HG02870 (cell line): ENCODE measurements around the gene NTN3.

Source experiments
- ATAC-seq: cut with Tn5 transposase; IDR thresholded peaks from one replicate; pipeline ENCODE4 v1.9.1; 2021; ENCODE audit warnings: mild to moderate bottlenecking, moderate library complexity; ENCODE audit not compliant: unreplicated experiment

NTN3 gene

DNA sequence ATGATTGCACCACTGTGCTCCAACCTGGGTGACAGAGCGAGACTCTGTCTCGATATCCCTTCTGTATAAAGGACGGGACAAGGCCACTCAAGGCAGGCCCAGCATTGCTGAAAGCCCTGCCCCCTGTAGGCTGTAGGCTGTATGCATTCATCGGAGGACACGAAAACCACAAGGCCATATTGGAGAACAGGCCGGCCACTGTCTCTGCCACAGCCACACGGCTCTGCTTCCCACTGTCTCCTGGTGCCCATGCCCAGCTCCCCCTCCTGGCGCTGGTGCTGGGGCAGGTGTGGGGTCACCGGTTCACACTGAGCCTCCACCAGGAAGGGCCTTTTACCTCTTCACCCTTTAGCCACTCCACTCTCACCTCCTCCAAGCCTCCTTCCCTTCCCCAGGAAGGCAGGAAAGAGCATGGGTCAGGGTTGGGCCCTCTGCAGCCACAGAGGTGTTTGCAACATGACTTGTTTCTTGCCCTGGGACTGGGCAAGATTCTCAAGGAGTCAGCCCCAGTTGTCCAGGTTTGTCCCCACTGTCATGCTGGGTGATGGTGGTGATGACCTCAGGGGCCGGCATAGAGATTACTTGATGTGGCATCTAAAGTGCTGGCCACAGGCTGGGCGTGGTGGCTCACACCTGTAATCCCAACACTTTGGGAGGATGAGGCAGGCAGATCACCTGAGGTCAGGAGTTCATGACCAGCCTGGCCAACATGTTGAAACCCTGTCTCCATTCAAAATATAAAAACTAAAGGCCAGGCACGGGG is 5.3 kb upstream of the NTN3 start:
- ATAC-seq, result no peak

DNA sequence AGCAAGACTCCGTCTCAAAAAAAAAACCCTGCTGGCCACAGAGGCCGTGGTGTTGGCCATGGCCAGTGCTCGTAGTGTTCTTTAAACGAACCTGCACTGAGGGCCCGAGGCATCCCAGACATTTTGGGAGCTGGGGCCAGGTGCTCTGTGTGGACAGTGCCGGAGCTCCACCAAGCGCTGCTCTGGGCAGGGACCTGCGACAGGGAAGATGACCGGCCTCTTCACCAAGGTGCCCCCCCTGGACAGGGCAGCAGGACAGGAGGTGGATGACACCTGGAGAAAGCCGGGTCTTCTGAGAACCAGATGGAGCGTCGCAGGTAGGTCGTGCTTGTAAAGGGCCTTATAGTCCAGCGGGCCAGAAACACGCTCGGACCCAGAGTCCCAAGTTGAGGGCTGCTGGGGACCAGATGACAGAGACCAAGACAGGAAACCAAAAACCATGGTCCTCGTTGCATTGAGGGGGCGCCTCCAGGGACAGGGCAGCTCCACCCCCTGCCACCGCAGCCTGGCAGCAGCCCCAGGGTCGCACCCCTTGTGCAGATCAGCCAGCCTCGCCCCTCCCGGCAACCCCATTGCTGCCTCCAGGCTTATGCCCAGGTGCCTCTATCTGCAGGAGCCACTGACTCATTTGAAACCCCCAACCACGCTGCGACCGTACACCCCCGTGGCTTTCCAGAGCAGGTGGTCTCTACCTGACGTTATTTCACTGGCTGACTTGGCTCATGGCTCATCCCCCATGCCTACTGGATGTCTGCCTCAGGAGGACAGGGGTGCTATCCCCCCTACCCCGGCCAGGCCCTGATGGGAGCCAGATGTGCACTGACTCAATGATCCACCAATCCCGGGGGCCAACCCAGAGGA is 4.2 kb upstream of the NTN3 start:
- ATAC-seq, result no peak

DNA sequence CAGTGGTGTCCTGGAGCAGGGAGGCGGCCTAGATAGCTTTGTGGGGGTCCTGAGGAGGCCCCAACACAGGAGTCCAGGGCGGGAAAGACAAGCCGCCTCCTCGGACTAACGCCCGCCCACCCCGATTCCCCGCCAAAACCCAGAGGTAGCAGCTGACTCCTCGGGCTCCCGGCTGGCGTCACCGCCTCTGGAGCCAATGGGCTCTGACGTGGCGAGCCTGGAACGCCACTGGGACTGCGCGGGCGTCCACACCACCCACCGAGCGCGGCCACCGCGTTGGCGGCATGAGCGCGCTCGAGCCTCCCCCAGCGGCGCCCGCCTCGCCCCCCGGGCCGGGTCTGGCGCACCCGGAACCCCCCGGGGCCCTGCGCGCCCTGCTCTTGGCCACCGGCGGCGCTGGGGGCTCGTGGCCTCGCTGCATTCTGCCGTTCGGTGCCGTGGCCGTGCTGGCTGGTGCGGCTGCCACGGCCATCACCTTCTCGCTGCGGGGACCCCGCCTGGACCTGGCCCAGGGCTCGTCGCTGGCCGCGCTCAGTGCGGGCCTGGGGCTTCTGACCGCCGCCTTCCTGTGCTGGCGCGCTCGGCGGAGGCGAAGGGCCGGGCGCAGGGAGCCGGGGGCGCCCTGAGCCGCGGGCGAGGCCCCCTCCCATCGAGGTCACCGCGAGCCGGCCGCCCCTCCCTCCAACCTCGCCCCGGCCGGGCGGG is 3.4 kb upstream of the NTN3 start:
- no peak for ATAC-seq

DNA sequence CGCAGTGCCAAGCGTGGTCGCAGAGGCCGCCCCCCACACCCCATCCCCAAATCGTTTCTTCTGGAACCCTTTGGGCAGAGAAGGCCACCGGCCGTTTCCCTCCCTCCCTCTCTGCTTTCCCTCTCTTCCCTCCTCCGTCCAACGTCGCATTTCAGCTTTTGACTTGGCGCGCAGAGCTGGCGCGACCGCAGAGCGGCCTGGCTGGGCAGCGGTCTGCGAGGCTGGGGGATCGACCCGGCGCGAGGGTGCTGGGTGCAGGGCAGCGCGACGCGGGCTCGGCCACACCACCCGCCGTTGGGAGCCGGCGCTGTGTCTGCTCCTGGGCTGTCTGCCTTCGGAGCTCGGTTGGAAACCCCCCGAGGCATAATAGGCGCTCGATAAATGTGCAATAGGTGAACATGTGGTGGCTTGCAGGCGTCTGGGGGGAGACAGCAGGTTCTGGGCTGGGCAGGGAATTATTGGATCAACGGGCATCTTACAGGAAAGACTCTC is 2.8 kb upstream of the NTN3 start:
- no peak for ATAC-seq

DNA sequence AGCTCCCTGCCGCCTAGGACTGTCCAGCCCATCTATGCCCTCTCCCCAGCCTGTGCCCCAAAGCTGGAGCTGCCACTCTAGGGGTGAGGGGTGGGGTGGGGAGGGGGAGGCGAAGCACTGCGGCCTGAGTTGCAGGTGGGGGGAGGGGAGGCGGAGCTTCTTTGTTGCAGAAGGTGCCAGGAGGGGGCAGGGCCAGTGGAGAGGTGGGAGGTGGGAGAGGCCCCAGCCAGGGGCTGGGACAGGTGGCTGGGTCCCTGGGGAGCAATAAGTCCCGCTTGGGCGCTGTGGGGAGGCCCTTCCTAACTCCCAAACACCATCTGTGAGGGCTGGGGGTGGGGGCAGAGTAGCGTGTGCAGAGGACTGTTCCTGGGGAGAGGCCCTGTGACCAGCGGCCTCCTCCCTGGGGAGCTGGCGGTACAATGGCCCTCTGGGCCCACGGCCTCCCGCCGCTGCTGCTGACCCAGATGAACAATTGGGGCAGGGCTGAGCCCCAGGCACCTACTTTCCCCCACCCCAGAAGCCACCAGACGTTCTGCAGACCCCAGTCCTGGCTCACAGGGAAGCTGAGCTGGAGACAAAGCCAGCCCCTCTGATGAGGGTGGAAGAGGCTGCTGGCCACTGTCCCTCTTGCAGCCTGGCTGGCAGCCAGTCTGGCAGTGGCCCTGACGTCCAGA is 2.2 kb upstream of the NTN3 start:
- ATAC-seq, result no peak

DNA sequence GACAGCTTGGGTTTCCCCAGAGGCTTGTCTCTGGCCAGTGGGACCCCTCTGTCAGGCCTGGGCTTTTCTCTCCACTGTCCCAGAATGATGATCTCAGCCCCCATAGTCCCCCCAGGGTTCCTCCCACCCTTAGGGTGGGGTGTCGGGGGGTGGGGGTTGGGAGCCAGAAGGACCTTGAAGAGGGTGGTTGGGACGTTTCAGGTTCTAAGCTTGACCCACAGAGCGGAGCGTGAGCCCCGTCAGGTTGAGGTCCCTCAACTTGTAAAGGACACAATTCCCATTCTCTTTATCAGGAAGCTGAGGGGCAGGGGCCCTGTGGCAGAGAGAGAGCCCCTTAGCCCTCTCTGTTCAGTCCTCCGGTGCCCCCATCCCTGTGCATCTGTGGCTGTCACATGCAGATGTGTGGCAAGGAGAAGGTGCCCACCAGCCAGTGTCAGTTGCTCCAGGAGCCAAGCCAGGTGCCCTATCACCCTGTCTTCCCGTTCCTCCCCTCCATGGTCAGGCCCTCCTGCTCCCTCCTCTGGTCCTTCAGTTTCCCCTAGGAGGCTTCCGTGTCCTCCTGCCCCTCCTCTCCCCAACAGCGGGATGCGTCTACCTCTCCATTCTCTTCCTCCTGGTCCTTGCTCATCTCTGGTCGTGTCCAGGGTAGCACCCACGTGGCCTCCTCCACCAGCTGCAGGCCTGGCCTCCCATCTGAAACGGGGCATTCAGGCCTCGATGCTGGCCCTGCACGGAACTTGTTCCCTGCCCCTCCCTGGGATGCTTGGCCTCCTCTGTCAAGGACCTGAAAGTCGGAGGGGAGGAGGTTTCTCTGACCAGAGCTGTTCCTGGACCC is 1.5 kb upstream of the NTN3 start:
- ATAC-seq, result no peak

DNA sequence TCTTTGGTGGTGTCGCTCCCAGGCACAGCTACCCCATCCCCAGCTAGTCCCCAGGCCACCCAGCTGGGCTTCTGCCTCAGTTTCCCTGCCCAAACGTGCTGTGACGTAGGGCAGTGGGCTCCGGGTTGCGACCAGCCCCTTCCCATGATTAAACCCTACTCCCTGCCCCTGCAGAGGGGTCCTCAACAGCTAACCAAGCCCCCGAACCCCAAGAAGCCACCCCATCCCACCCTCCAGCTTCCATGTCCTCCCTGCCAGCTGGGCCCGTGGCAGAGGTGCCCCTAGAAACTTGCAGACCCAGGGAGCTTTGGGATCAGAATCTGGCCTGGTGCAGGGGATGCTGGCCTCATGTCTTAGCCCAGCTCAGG is 879 bp upstream of the NTN3 start:
- no peak for ATAC-seq

DNA sequence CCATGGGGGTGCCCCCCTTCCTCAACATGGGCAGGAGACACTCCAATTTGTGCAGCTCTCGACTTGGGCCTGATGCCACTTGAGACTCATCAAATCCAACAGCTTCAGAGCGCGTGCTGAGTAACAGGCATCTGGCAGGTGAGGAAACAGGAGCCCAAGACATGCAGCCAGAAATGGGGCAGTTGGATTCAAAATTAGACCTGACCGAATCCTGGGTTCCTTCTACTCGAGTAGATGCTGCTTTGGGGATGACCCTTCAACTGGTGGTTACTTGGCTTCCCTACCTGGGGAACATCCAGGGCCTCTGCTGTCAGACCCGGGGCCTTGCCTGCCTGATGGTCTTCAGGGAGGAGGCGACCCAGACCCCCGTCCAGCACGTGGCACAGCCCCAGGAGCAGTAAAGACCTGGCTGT is 488 bp upstream of the NTN3 start:
- ATAC-seq, result no peak

DNA sequence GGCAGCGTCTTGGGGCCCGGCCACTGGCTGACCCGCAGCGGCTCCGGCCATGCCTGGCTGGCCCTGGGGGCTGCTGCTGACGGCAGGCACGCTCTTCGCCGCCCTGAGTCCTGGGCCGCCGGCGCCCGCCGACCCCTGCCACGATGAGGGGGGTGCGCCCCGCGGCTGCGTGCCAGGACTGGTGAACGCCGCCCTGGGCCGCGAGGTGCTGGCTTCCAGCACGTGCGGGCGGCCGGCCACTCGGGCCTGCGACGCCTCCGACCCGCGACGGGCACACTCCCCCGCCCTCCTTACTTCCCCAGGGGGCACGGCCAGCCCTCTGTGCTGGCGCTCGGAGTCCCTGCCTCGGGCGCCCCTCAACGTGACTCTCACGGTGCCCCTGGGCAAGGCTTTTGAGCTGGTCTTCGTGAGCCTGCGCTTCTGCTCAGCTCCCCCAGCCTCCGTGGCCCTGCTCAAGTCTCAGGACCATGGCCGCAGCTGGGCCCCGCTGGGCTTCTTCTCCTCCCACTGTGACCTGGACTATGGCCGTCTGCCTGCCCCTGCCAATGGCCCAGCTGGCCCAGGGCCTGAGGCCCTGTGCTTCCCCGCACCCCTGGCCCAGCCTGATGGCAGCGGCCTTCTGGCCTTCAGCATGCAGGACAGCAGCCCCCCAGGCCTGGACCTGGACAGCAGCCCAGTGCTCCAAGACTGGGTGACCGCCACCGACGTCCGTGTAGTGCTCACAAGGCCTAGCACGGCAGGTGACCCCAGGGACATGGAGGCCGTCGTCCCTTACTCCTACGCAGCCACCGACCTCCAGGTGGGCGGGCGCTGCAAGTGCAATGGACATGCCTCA is 773 bp downstream of the NTN3 start:
- no peak for ATAC-seq

DNA sequence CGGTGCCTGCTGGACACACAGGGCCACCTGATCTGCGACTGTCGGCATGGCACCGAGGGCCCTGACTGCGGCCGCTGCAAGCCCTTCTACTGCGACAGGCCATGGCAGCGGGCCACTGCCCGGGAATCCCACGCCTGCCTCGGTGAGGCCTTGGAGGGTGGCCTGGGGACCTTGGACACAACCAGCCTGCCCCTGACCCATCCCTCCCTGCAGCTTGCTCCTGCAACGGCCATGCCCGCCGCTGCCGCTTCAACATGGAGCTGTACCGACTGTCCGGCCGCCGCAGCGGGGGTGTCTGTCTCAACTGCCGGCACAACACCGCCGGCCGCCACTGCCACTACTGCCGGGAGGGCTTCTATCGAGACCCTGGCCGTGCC is 1.4 kb downstream of the NTN3 start:
- ATAC-seq, result no peak

DNA sequence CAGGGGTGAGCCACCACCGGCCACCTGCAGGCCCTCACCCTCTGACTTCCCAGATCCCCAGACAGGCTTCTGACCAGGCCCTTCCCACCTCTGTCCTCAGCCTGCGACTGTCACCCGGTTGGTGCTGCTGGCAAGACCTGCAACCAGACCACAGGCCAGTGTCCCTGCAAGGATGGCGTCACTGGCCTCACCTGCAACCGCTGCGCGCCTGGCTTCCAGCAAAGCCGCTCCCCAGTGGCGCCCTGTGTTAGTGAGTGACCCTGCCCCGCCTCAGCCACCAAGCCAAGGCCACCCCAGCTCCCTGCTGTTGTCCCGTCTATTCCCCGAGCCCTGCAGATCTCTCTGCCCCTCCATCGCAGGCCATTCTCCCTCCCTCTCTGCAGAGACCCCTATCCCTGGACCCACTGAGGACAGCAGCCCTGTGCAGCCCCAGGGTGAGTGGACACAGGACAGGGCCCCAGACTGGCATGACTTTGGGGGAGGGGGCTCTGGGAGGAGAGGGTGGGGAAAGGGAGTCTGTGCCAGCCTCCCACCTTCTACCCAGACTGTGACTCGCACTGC is 1.9 kb downstream of the NTN3 start:
- ATAC-seq, result no peak

DNA sequence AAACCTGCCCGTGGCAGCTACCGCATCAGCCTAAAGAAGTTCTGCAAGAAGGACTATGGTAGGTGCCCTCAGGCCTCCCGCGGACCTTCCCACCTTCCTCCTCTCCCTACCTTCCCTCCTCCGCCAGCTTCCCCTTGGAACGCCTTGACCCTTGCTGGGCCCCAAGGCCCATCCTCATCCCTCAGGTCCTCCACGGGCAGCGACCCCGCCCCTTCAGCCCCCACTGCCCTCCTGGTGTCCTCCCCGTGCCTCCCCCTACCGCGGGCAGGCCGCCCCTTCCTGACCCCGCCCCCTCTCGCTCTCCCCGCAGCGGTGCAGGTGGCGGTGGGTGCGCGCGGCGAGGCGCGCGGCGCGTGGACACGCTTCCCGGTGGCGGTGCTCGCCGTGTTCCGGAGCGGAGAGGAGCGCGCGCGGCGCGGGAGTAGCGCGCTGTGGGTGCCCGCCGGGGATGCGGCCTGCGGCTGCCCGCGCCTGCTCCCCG is 2.4 kb downstream of the NTN3 start:
- ATAC-seq, result no peak

DNA sequence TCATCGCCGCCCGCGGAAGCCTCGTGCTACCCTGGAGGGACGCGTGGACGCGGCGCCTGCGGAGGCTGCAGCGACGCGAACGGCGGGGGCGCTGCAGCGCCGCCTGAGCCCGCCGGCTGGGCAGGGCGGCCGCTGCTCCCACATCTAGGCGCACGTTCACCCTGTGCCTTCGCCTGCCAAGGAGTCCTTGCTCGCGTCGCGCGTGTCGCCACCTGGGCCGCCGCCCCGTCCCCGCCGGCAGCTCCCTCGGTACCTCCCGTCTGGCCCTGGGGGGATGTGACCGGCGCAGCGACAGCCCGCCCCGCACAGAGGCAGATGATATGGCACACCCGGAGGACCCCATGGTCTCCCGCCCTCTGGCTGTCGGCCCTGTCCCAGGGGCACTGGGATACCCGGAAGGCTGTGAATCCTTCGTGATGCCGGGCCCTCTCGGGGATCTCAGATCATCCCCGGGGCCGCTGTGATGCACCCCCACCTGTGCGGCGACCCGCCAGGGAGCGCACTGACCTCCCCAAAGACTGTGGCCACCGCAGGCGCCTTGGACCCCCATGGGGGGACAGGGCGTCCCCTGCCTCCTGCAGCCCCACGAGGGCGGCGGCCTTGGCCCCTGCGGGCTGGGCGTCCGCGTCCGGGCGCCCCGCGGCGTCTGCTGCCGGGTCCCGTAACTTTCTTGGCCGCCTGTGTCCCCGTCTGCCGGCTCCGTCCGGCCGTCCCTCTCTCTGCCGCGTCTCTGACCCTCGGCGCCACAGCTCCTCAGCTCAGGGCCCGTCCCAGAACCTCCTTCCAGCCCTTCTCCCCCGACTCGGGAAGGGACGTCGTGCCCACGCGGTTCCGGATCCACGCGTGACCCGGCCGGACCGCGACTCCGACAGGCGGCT is 3.1 kb downstream of the NTN3 start:
- ATAC-seq, result no peak

DNA sequence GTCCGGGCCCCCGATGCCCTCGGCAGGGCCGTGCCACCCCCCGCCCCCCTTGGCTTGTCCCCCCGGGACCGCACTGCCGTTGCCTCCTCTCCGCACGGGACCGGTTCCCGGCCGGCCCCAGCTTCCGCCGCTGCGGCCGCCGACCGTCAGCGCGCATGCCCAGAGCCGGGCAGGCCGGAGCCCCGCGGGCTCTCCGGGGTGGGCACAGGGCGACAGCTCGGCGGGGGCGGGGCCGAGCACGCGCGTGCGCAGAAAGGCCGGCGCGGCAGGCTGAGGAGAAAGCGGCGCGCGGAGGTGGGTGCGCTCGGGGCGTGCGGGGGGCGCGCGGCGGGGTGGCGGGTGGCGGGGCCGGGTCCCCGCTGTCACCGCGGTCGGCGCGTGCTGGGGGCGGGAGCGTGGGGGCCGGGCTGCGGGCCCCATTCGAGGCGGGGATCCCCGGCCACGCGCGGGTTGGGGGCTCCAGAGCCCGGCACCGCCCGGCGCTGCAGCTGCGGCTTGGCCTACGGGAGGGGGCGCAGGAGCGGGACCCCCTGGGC is 3.8 kb downstream of the NTN3 start, which contains the start of gene TBC1D24:
Gene TBC1D24 (plus strand): TSS at position 251 of the 536 bp plus-strand sequence. CDS start 21,022 bp downstream, outside the sequence.
- ATAC-seq, result no peak

DNA sequence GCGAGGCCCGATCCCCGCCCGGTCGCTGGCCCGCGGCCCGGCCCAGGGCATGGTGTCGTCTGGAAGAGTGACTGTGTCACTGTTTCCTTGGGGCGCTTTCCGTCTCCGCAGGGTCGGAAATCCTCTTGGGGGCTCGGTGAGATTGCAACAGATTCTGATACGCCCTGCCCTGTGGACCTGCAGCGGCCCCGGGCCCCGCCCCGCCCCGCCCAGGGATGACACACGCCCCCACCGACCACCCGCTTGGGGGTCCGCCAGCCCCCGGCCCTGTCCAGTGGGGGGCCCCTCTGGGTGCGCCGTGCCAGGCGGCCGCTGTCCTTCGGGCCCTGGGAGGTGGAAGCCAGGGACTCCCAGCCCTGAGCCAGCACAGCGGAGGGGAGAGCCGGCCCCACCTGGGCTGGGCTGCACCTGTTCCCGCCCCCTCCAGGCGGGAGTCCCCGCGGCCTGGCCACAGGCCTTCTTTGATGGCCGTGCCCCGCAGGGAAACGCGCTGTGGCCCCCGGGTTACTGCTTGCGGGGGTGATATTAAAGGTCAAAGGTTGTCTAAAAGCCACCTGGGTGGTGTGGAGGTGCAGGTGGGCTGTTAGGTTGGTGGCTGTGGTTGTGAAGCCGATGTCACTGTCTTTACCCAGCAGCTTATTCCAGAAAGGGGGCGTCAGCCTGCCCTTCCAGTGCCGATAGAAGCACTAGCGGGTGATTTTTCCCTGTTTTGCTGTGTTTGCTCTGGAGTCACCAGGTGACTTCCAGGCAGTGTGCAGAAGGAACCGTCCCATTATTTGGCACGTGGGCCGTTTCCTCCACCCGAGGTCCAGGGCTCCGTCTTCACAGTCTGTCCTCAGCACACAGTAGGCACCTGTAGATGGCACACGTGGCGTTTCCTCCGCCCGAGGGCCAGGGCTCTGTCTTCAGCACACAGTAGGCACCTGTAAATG is 4.6 kb downstream of the NTN3 start:
- no peak for ATAC-seq

DNA sequence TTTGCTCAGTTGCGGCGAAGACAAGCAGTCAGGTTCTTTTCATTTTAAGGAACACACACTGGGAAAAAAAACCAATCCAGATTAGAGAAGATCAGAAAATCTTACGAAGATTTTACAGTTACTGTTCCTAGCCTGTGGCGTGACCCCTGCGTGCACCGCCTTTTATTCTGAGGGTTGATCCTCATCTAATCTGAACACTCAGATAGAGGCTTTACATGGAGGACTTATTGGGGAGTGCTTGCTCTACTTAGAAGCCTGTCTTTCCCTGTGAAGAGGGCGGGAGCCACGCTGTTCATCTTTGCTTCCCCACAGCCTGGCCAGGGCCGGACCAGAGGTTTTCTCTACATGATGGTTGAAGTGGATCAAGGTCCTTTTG is 5.2 kb downstream of the NTN3 start:
- ATAC-seq, result no peak
